Measurements from ENCODE around the gene ABCG4. TPM values are rescaled to one million over a fixed set of nuclear protein-coding genes. Genes with fewer than 3 reads are reported as not detected.

The ABCG4 gene
- total and polyA plus RNA-seq, 9 of the 15 experiments (the other 6 are each of a cell fraction or from before 2014, with no cell fraction given): 0.03 to 0.11 (median 0.07) TPM; not detected in 4

DNA sequence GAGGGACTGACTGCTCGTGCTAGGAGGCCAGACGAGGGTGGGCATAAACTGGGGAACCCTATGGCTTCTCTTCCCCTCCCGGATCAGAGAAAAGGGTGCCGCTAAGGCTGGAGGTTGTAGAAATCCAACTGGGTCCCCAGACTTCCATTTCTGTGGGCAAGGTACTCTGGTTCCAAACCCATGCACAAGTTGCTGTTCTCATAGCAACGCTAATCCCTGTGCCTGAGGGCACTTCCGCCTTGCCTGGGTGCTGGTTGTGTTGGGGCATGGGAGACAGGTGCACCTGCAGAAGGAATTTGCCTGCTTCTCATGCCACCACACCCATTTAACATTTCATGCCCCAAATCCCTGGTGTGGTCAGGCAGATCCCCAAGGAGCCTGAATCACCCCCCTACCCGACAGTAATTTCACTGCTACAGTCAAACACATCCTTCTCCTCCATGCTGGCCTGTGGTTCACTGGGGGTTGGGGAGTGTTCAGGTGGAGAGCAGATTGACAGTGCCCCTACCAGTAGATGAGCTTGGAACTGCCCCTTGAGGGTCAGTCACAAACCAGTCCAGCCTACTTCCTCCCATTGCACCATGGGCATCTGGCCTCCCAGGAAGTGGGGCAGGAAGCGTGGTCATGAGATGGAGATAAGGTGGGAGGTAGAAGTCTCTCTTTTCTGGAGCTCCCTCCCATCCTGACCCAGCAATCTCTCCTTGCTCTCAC lies 40.6 kb upstream of the ABCG4 start (continued):
- no peak for TF ChIP-seq KLF16 (IDR thresholded peaks at IDR 0.05)
- TF ChIP-seq ZNF445 (CRISPR knock-in tag; IDR thresholded peaks at IDR 0.05; ENCODE audit: low read depth): no peak
- peak; percentile 61; the same call in 1 of the 2 replicates for TF ChIP-seq EP300 (IDR thresholded peaks at IDR 0.05; ENCODE audit: low read length)
- TF ChIP-seq CEBPB (tag; IDR thresholded peaks at IDR 0.05): peak; percentile 73
- no peak for TF ChIP-seq TAF9B (IDR thresholded peaks at IDR 0.05; ENCODE audit: partially characterized antibody)
- TF ChIP-seq TSC22D4 (tag; IDR thresholded peaks at IDR 0.05): no peak
- TF ChIP-seq NFE2 (IDR thresholded peaks at IDR 0.05; ENCODE audit: low read depth): peak; percentile 31; the same call in 1 of the 2 replicates
- TF ChIP-seq NR2C1 (IDR thresholded peaks at IDR 0.05): peak; percentile 48; the same call in 1 of the 2 replicates
- TF ChIP-seq NR2C1 (tag; IDR thresholded peaks at IDR 0.05): 0 out of 2 replicates have a peak, but pooled peaks have one; percentile 6
- no peak for TF ChIP-seq POLR2G (IDR thresholded peaks at IDR 0.05; ENCODE audit: low read depth, low read length)
- TF ChIP-seq TRIM24 (IDR thresholded peaks at IDR 0.05): 0 out of 4 replicates have a peak, but pooled peaks of 1 of the 2 experiments have one; percentile 11
- TF ChIP-seq, protein P1, sequence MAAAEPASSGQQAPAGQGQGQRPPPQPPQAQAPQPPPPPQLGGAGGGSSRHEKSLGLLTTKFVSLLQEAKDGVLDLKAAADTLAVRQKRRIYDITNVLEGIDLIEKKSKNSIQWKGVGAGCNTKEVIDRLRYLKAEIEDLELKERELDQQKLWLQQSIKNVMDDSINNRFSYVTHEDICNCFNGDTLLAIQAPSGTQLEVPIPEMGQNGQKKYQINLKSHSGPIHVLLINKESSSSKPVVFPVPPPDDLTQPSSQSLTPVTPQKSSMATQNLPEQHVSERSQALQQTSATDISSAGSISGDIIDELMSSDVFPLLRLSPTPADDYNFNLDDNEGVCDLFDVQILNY (CRISPR knock-in tag; IDR thresholded peaks at IDR 0.05): peak; percentile 62; the same call in 1 of the 2 replicates
- TF ChIP-seq ZBED1 (IDR thresholded peaks at IDR 0.05): 0 out of 2 replicates have a peak, but pooled peaks have one; percentile 30
- TF ChIP-seq, protein P2, sequence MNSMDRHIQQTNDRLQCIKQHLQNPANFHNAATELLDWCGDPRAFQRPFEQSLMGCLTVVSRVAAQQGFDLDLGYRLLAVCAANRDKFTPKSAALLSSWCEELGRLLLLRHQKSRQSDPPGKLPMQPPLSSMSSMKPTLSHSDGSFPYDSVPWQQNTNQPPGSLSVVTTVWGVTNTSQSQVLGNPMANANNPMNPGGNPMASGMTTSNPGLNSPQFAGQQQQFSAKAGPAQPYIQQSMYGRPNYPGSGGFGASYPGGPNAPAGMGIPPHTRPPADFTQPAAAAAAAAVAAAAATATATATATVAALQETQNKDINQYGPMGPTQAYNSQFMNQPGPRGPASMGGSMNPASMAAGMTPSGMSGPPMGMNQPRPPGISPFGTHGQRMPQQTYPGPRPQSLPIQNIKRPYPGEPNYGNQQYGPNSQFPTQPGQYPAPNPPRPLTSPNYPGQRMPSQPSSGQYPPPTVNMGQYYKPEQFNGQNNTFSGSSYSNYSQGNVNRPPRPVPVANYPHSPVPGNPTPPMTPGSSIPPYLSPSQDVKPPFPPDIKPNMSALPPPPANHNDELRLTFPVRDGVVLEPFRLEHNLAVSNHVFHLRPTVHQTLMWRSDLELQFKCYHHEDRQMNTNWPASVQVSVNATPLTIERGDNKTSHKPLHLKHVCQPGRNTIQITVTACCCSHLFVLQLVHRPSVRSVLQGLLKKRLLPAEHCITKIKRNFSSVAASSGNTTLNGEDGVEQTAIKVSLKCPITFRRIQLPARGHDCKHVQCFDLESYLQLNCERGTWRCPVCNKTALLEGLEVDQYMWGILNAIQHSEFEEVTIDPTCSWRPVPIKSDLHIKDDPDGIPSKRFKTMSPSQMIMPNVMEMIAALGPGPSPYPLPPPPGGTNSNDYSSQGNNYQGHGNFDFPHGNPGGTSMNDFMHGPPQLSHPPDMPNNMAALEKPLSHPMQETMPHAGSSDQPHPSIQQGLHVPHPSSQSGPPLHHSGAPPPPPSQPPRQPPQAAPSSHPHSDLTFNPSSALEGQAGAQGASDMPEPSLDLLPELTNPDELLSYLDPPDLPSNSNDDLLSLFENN (IDR thresholded peaks at IDR 0.05; ENCODE audit: low read depth in 2 of 2, low read length in 2 of 2): no peak
- TF ChIP-seq EGR1 (conservative IDR thresholded peaks at IDR 0.05): no peak
- TF ChIP-seq SP2 (IDR thresholded peaks at IDR 0.05; ENCODE audit: extremely low read depth, low read depth, low read length, poor library complexity, severe bottlenecking): peak; percentile 22
- 0 out of 4 replicates have a peak, but pooled peaks of 1 of the 2 experiments have one; percentile 24 for TF ChIP-seq NRF1 (conservative IDR thresholded peaks at IDR 0.05 in 1 of 2, IDR thresholded peaks at IDR 0.05 in 1 of 2)
- peak; percentile 61; the same call in 1 of the 2 replicates for TF ChIP-seq ATF7 (IDR thresholded peaks at IDR 0.05)
- TF ChIP-seq HDGF (IDR thresholded peaks at IDR 0.05): no peak
- TF ChIP-seq POLR3A (IDR thresholded peaks at IDR 0.05; ENCODE audit: borderline replicate concordance, extremely low read depth, insufficient read depth, insufficient read length): no peak
- TF ChIP-seq, protein P3, sequence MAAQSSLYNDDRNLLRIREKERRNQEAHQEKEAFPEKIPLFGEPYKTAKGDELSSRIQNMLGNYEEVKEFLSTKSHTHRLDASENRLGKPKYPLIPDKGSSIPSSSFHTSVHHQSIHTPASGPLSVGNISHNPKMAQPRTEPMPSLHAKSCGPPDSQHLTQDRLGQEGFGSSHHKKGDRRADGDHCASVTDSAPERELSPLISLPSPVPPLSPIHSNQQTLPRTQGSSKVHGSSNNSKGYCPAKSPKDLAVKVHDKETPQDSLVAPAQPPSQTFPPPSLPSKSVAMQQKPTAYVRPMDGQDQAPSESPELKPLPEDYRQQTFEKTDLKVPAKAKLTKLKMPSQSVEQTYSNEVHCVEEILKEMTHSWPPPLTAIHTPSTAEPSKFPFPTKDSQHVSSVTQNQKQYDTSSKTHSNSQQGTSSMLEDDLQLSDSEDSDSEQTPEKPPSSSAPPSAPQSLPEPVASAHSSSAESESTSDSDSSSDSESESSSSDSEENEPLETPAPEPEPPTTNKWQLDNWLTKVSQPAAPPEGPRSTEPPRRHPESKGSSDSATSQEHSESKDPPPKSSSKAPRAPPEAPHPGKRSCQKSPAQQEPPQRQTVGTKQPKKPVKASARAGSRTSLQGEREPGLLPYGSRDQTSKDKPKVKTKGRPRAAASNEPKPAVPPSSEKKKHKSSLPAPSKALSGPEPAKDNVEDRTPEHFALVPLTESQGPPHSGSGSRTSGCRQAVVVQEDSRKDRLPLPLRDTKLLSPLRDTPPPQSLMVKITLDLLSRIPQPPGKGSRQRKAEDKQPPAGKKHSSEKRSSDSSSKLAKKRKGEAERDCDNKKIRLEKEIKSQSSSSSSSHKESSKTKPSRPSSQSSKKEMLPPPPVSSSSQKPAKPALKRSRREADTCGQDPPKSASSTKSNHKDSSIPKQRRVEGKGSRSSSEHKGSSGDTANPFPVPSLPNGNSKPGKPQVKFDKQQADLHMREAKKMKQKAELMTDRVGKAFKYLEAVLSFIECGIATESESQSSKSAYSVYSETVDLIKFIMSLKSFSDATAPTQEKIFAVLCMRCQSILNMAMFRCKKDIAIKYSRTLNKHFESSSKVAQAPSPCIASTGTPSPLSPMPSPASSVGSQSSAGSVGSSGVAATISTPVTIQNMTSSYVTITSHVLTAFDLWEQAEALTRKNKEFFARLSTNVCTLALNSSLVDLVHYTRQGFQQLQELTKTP (IDR thresholded peaks at IDR 0.05; ENCODE audit: low read depth in 1 of 2, partially characterized antibody in 2 of 2): no peak
